Measurements from ENCODE around the gene DOCK4. TPM values are rescaled to one million over a fixed set of nuclear protein-coding genes. Genes with fewer than 3 reads are reported as not detected.

Gene DOCK4
- total RNA-seq, 1 donor: 31.8 TPM

GRCh38 chr7:111845853-111846252 lies 360.3 kb downstream of the DOCK4 start:
- no peak for DNase-seq (ENCODE audit: insufficient read length, low spot score, missing footprints)
- Histone ChIP-seq H3K9me3 (ENCODE audit: low read depth, low read length) (no peaks in the 10 kb centered on the region), H3K4me2 (ENCODE audit: insufficient read depth, low read length) (no peak overlapping the region), H3K36me3 (ENCODE audit: insufficient read depth, low read length) (peaks cover 3% of the 10 kb centered on the region), H4K20me1 (ENCODE audit: insufficient read depth, low read length) (no peaks in the 10 kb centered on the region), H3K4me1 (ENCODE audit: insufficient read depth, low read length) (no peaks in the 10 kb centered on the region), H2AFZ (ENCODE audit: low read length) (no peak overlapping the region), H3K27me3 (ENCODE audit: insufficient read depth, low read length) (no peaks in the 10 kb centered on the region), H3K79me2 (ENCODE audit: insufficient read depth, low read length) (no peaks in the 10 kb centered on the region), H3K4me3 (ENCODE audit: insufficient read depth, low read length) (no peak overlapping the region), H3K27ac (ENCODE audit: low read depth, low read length) (no peak overlapping the region)
- no peak for TF ChIP-seq CTCF (IDR thresholded peaks at IDR 0.05; ENCODE audit: extremely low read depth, low read depth, low read length)

- DNase-seq (ENCODE audit: insufficient read length, low spot score, missing footprints): no peak
- Histone ChIP-seq H3K36me3 (ENCODE audit: insufficient read depth, low read length) (peaks cover 3% of the 10 kb centered on the region), H2AFZ (ENCODE audit: low read length) (no peak overlapping the region), H4K20me1 (ENCODE audit: insufficient read depth, low read length) (no peaks in the 10 kb centered on the region), H3K4me3 (ENCODE audit: insufficient read depth, low read length) (no peak overlapping the region), H3K27me3 (ENCODE audit: insufficient read depth, low read length) (no peaks in the 10 kb centered on the region), H3K27ac (ENCODE audit: low read depth, low read length) (no peak overlapping the region), H3K4me2 (ENCODE audit: insufficient read depth, low read length) (no peak overlapping the region), H3K79me2 (ENCODE audit: insufficient read depth, low read length) (no peaks in the 10 kb centered on the region), H3K4me1 (ENCODE audit: insufficient read depth, low read length) (no peaks in the 10 kb centered on the region), H3K9me3 (ENCODE audit: low read depth, low read length) (no peaks in the 10 kb centered on the region)
- TF ChIP-seq CTCF (IDR thresholded peaks at IDR 0.05; ENCODE audit: extremely low read depth, low read depth, low read length): no peak
Measured at GRCh38 chr7:111844904-111845671, 361.1 kb downstream of the DOCK4 start.

- TF ChIP-seq CTCF (IDR thresholded peaks at IDR 0.05; ENCODE audit: extremely low read depth, low read depth, low read length): no peak
- no peak overlapping the region for H3K27ac ChIP-seq (ENCODE audit: low read depth, low read length)
- H3K36me3 ChIP-seq (ENCODE audit: insufficient read depth, low read length): peaks cover 3% of the 10 kb centered on the region
- H3K4me1 ChIP-seq (ENCODE audit: insufficient read depth, low read length): no peaks in the 10 kb centered on the region
- no peaks in the 10 kb centered on the region for H3K79me2 ChIP-seq (ENCODE audit: insufficient read depth, low read length)
- no peaks in the 10 kb centered on the region for H3K27me3 ChIP-seq (ENCODE audit: insufficient read depth, low read length)
- H3K4me2 ChIP-seq (ENCODE audit: insufficient read depth, low read length): no peak overlapping the region
- no peak overlapping the region for H2AFZ ChIP-seq (ENCODE audit: low read length)
- no peak overlapping the region for H3K4me3 ChIP-seq (ENCODE audit: insufficient read depth, low read length)
- H4K20me1 ChIP-seq (ENCODE audit: insufficient read depth, low read length): no peaks in the 10 kb centered on the region
- no peak for DNase-seq (ENCODE audit: insufficient read length, low spot score, missing footprints)
- no peaks in the 10 kb centered on the region for H3K9me3 ChIP-seq (ENCODE audit: low read depth, low read length)
Measured at GRCh38 chr7:111842491-111842890, 363.7 kb downstream of the DOCK4 start.

- no peaks in the 10 kb centered on the region for H3K27me3 ChIP-seq (ENCODE audit: insufficient read depth, low read length)
- H3K9me3 ChIP-seq (ENCODE audit: low read depth, low read length): no peaks in the 10 kb centered on the region
- H3K36me3 ChIP-seq (ENCODE audit: insufficient read depth, low read length): peaks cover 3% of the 10 kb centered on the region
- H4K20me1 ChIP-seq (ENCODE audit: insufficient read depth, low read length): no peaks in the 10 kb centered on the region
- H2AFZ ChIP-seq (ENCODE audit: low read length): no peak overlapping the region
- DNase-seq (ENCODE audit: insufficient read length, low spot score, missing footprints): no peak
- no peak overlapping the region for H3K27ac ChIP-seq (ENCODE audit: low read depth, low read length)
- H3K79me2 ChIP-seq (ENCODE audit: insufficient read depth, low read length): no peaks in the 10 kb centered on the region
- TF ChIP-seq CTCF (IDR thresholded peaks at IDR 0.05; ENCODE audit: extremely low read depth, low read depth, low read length): no peak
- H3K4me3 ChIP-seq (ENCODE audit: insufficient read depth, low read length): no peak overlapping the region
- no peaks in the 10 kb centered on the region for H3K4me1 ChIP-seq (ENCODE audit: insufficient read depth, low read length)
- H3K4me2 ChIP-seq (ENCODE audit: insufficient read depth, low read length): no peak overlapping the region
Measured at GRCh38 chr7:111841596-111842205, 364.5 kb downstream of the DOCK4 start.
